NB4 (cell line): ENCODE data around the gene IQGAP1.
A peak's percentile ranks its signal among the peaks of the same experiment; 100 is the strongest.

ENCODE experiments used
- DNase-seq: peaks from one replicate; pipeline ENCODE4 v3.0.0; 2010; ENCODE audit warnings: low read depth
- H3K4me3 ChIP-seq: one replicate; pipeline ENCODE4 v1.5.1; 2011; ENCODE audit warnings: mild to moderate bottlenecking, low read depth, low read length, moderate library complexity
- MYC ChIP-seq: IDR thresholded peaks from 2 replicates; pipeline ENCODE4 v1.6.1; 2011; ENCODE audit warnings: low read depth, low read length
- POLR2A ChIP-seq: IDR thresholded peaks from 2 replicates; pipeline ENCODE4 v1.6.1; 2011; ENCODE audit warnings: mild to moderate bottlenecking; ENCODE audit not compliant: insufficient read length; ENCODE audit errors: extremely low read depth
- TF ChIP-seq, protein P1 (sequence below): IDR thresholded peaks from 2 replicates; pipeline ENCODE4 v1.6.1; 2011; ENCODE audit warnings: low read depth, low read length
- TF ChIP-seq, protein P2 (sequence below): IDR thresholded peaks from one replicate; pipeline ENCODE4 v1.5.1; 2012; ENCODE audit warnings: low read depth, low read length

IQGAP1 gene

DNA sequence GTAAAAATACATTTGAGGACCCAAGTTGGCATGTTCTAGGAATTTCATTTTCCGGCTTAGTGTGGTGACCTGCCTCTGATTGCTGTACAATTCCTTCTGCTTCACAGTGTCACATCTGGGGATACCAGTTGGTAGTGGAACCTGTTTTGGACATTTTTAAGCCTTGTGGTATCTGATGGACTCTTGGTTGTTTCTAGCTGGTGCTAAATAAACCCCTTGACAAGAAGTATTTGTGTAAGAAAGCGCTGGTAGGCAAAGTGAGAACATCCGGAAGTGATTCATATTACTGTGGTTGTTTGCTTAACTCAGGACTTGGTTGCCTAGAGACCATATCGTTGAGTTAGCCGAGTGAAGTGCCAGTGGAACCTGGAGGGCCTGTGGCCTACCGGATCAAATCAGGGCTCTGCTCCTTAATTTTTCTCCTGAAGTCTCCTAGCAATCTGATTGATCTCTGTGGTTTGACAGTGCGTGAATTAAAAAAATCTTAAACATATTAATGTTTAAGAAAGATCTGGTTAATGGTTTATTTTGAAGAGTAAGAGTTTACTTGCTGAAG lies 12.8 kb downstream of the IQGAP1 start:
- TF ChIP-seq POLR2A (no peak), MYC (no peak)
- TF ChIP-seq, protein P1, sequence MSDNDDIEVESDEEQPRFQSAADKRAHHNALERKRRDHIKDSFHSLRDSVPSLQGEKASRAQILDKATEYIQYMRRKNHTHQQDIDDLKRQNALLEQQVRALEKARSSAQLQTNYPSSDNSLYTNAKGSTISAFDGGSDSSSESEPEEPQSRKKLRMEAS, result no peak
- TF ChIP-seq, protein P2, sequence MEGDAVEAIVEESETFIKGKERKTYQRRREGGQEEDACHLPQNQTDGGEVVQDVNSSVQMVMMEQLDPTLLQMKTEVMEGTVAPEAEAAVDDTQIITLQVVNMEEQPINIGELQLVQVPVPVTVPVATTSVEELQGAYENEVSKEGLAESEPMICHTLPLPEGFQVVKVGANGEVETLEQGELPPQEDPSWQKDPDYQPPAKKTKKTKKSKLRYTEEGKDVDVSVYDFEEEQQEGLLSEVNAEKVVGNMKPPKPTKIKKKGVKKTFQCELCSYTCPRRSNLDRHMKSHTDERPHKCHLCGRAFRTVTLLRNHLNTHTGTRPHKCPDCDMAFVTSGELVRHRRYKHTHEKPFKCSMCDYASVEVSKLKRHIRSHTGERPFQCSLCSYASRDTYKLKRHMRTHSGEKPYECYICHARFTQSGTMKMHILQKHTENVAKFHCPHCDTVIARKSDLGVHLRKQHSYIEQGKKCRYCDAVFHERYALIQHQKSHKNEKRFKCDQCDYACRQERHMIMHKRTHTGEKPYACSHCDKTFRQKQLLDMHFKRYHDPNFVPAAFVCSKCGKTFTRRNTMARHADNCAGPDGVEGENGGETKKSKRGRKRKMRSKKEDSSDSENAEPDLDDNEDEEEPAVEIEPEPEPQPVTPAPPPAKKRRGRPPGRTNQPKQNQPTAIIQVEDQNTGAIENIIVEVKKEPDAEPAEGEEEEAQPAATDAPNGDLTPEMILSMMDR, result no peak
- H3K4me3 ChIP-seq, result peak overlapping the region; percentile 48
- DNase-seq, result peak; percentile 95

DNA sequence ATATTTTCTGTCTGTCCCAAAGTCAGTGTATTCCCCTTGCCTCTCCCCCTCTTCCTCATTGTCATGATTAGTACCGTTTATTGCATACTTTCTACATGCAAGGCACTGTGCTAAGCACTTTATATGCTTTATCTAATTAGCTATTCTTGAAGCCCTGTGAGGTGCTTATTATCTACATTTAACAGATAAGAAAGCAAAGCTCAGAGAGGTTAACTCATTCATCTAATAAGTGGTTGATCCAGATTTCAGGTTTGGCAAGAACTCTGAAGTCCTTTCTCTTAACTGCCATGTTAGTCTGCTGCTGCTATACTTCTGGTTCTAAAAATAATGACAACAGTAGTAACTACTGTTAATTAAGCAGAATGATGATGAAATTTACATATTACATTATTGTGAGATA lies 13.5 kb downstream of the IQGAP1 start:
- no peak for DNase-seq
- H3K4me3 ChIP-seq, result peak overlapping the region; percentile 13
- TF ChIP-seq, protein P2, result no peak
- TF ChIP-seq MYC (no peak), POLR2A (no peak)
- TF ChIP-seq, protein P1, result no peak

DNA sequence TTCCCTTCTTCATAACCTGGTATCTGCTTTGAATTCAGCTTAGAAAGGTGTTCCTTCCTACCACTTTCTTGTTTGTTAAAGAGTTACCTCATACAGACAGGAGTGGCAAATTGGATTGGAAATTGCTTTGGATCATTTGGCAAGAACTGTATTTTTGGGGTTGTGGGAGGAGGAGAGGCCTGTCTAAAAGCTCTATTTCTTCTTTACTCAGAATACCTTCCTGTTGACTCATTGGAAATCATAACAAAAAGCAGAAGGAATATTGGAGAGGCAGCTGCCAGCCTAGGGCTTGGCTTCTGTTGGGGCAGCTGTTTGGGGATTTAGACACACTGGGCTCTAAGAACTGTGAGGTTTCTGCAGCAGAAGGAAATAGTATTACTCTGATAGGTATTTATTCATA lies 14.2 kb downstream of the IQGAP1 start:
- TF ChIP-seq, protein P1, result no peak
- no peak for TF ChIP-seq MYC
- TF ChIP-seq, protein P2, result no peak
- TF ChIP-seq POLR2A, result no peak
- DNase-seq, result peak; percentile 83
- H3K4me3 ChIP-seq, result no peak overlapping the region

DNA sequence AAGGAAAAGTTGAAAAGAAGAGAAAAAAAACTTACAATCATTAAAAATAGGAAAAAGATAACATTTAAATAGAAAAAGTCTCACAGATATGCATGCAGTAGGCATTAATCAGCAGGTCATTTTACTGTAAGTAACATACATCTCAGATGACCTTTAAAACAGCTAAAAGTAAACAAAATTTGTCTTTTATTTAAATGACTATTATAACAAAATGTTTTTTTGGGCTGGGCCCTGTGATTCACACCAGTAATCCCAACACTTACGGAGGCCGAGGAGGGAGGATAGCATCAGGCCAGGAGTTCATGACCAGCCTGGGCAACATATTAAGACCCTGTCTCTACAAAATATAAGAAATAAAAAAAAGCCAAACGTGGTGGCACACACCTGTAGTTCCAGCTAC lies 14.7 kb downstream of the IQGAP1 start:
- TF ChIP-seq, protein P2, result no peak
- no peak for DNase-seq
- no peak overlapping the region for H3K4me3 ChIP-seq

DNA sequence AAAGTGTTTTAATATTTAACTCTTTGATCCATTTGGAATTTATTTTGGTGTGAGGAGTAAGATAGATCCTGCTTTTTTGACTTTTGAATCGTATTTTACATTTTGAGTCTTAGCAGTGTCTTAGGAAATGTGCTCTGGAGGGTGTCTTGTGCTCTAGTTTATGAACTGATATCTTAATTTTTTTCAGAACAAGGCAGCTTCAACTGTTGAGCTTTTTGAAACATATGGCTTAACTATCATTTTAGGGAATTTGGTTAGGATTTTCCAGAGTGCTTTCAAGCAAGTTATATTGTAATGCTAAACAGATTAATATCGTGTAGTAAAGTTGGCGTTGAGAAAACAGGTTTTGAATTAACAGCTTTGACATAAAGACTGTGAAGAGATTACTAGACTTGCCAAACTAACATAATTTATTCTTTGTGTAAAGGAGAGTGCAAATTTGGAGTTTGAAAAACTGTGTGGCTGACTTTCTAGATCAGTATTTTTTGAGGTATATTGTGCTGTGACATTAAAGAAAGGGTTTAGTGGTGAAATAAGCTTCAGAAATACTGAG lies 17.1 kb downstream of the IQGAP1 start:
- DNase-seq, result no peak
- no peak overlapping the region for H3K4me3 ChIP-seq
- TF ChIP-seq, protein P2, result no peak
- no peak for TF ChIP-seq POLR2A
- TF ChIP-seq, protein P1, result no peak
- no peak for TF ChIP-seq MYC

DNA sequence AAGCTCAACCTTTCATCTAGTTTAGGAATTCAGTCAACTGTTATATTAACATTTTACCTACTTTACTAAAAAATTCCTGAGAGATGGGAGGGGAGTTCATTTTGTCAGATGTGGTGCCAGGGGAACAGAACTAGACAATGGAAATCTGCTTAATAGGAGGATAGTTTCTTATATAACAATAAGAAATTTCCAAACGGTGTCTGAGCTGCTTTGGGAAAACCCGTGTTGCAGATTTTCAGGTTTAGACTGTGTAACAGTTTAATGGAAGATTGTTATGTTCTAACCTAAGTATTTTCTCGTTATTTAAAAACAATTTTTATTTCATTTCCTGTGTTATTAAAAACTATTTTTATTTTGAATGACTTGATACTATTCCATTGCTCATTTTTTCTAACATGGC lies 19.3 kb downstream of the IQGAP1 start:
- TF ChIP-seq, protein P2, result no peak
- TF ChIP-seq, protein P1, result no peak
- no peak for TF ChIP-seq POLR2A
- TF ChIP-seq MYC, result no peak
- DNase-seq, result no peak
- H3K4me3 ChIP-seq, result no peak overlapping the region
